HG03469 (cell line): ENCODE measurements around the gene PPP1R12A.

Source experiments
- ATAC-seq: cut with Tn5 transposase; IDR thresholded peaks from one replicate; pipeline ENCODE4 v1.9.1; 2021; ENCODE audit warnings: mild to moderate bottlenecking, moderate library complexity, moderate number of reproducible peaks; ENCODE audit not compliant: unreplicated experiment

The PPP1R12A gene

GRCh38 chr12:79775355-79776027 lies 159.4 kb downstream of the PPP1R12A start:
- no peak for ATAC-seq

GRCh38 chr12:79773896-79774295 lies 161.0 kb downstream of the PPP1R12A start:
- no peak for ATAC-seq

GRCh38 chr12:79769860-79770485 lies 164.9 kb downstream of the PPP1R12A start:
- no peak for ATAC-seq

GRCh38 chr12:79769189-79769859 lies 165.6 kb downstream of the PPP1R12A start:
- ATAC-seq, result no peak

- ATAC-seq, result no peak
Measured at GRCh38 chr12:79766705-79767464, 168.0 kb downstream of the PPP1R12A start.

GRCh38 chr12:79765157-79765556 lies 169.7 kb downstream of the PPP1R12A start:
- no peak for ATAC-seq

- ATAC-seq, result no peak
Measured at GRCh38 chr12:79764641-79765040, 170.3 kb downstream of the PPP1R12A start.

GRCh38 chr12:79763766-79764452 lies 171.0 kb downstream of the PPP1R12A start:
- no peak for ATAC-seq

- no peak for ATAC-seq
Measured at GRCh38 chr12:79761341-79761740, 173.6 kb downstream of the PPP1R12A start.

GRCh38 chr12:79747274-79747673 lies 187.6 kb downstream of the PPP1R12A start:
- ATAC-seq, result no peak

- ATAC-seq, result peak; percentile 85
Measured at GRCh38 chr12:79737875-79738718, 196.8 kb downstream of the PPP1R12A start.

- ATAC-seq, result no peak
Measured at GRCh38 chr12:79732638-79733037, 202.3 kb downstream of the PPP1R12A start.

GRCh38 chr12:79725987-79726386 lies 208.9 kb downstream of the PPP1R12A start:
- no peak for ATAC-seq
